Upper lobe of left lung (tissue), 6 donors: ENCODE data around the gene MGAM2. TPM values are rescaled to one million over a fixed set of nuclear protein-coding genes. Genes with fewer than 3 reads are reported as not detected.

ENCODE experiments used
- ATAC-seq, 2 donors: fragments of 200-7000 bp; cut with Tn5 transposase; one replicate each; pipeline ENCODE4 v1.9.1; 2022; ENCODE audit warnings: mild to moderate bottlenecking in 2 of 2, moderate library complexity in 2 of 2; ENCODE audit not compliant: low FRiP score in 2 of 2
- DNase-seq, 2 donors: peaks; one replicate each; pipeline ENCODE4 v3.0.0-alpha.2; 2019 to 2020
- H3K27ac ChIP-seq, 4 donors: fragments of 200-600 bp; sonication (generic); one replicate each; pipeline ENCODE4 v1.5.1; 2016 to 2019
- H3K27me3 ChIP-seq, 4 donors: fragments of 200-600 bp; sonication (generic); one replicate each; pipeline ENCODE4 v1.5.1; 2017 to 2019
- H3K36me3 ChIP-seq, 4 donors: fragments of 200-600 bp; sonication (generic); one replicate each; pipeline ENCODE4 v1.5.1; 2016 to 2019
- H3K4me1 ChIP-seq, 4 donors: fragments of 200-600 bp; sonication (generic); one replicate each; pipeline ENCODE4 v1.5.1; 2018 to 2019
- H3K4me3 ChIP-seq, 4 donors: fragments of 200-600 bp; sonication (generic); one replicate each; pipeline ENCODE4 v1.5.1; 2017 to 2019; ENCODE audit warnings: mild to moderate bottlenecking in 2 of 4, moderate library complexity in 1 of 4
- H3K9me3 ChIP-seq, 4 donors: fragments of 200-600 bp; sonication (generic); one replicate each; pipeline ENCODE4 v1.5.1; 2018 to 2019
- CTCF ChIP-seq, 6 experiments: fragments of 450-650 bp in 4 of 6; fragments of 200-600 bp in 2 of 6; sonication (generic) in 2 of 6; IDR thresholded peaks; one replicate each; pipeline ENCODE4 v1.5.1; 2016 to 2019; ENCODE audit warnings: antibody characterized with exemption in 6 of 6
- EP300 ChIP-seq, 4 donors: sonication (generic); formaldehyde crosslinking; IDR thresholded peaks; one replicate each; pipeline ENCODE4 v1.5.1; 2017; ENCODE audit warnings: antibody characterized with exemption in 4 of 4, control low read depth in 2 of 4
- POLR2A ChIP-seq, 4 donors: fragments of 450-650 bp; IDR thresholded peaks; one replicate each; pipeline ENCODE4 v1.5.1; 2016 to 2017; ENCODE audit warnings: antibody characterized with exemption in 4 of 4, mild to moderate bottlenecking in 2 of 4
- POLR2AphosphoS5 ChIP-seq, 2 donors: sonication (generic); formaldehyde crosslinking; IDR thresholded peaks; one replicate each; pipeline ENCODE4 v1.5.1; 2017; ENCODE audit warnings: antibody characterized with exemption in 2 of 2
- WGBS, 2 donors: methylation state at CpG; one replicate each; pipeline ENCODE4 v1.1.5; 2017 to 2018; 5-methylcytosine and 5-hydroxymethylcytosine counted together
- total RNA-seq, 6 donors: library from RNA; depleted of rRNA in 4 of 6; stranded (reverse); fragments of >200 nt in 4 of 6; gene quantifications; one replicate each; pipeline versions ENCODE4 v1.1.0 to v1.2.1, GENCODE V29; 2016 to 2021
- donor health status: DM: no; HTN: no; CAD: no; lungs with moderate emphysema.
- donor health status: DM: no; HTN: yes; CAD: no; lungs with severe emphysema.

Gene MGAM2
- total RNA-seq, 6 donors from 2014 or later = 0.43 to 1.6 (median 0.63) TPM

- H3K9me3 ChIP-seq = no peaks in the 10 kb centered on the region
- TF ChIP-seq CTCF (IDR thresholded peaks at IDR 0.05) = no peak
- TF ChIP-seq POLR2A (IDR thresholded peaks at IDR 0.05) = no peak
- TF ChIP-seq POLR2AphosphoS5 (IDR thresholded peaks at IDR 0.05) = no peak
- no peak for TF ChIP-seq EP300 (IDR thresholded peaks at IDR 0.05)
- H3K4me3 ChIP-seq = no peak overlapping the region
- no peak overlapping the region for H3K27ac ChIP-seq
- no peaks in the 10 kb centered on the region for H3K27me3 ChIP-seq
- 74 to 79% methylated on average over 1 of the region's 1 CpG for WGBS, 2 donors
- no peaks in the 10 kb centered on the region for H3K4me1 ChIP-seq
- ATAC-seq (no peak), DNase-seq (no peak)
- H3K36me3 ChIP-seq = no peaks in the 10 kb centered on the region
Measured at GRCh38 chr7:142150356-142150755, 38.8 kb downstream of the MGAM2 start.

DNA sequence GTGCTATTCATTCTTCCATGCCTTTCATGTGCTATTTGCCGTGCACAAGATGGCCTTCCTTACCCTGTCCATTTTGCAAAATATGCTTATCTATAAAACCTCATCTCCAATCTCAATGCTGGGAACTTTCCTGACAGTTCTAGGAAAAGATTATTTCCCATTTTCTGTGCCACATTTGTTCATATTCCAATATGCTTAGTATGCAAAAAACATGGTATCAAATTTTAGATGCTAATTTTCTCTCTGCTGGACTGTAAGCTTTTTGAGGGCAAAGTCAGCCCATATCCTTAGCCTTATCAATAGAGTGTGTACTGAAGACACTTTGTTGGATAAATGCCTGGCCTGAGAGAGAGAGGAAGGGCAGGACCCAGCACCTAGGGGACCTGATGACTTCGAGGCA is 39.4 kb downstream of the MGAM2 start:
- Histone ChIP-seq H3K9me3 (no peaks in the 10 kb centered on the region), H3K4me1 (no peaks in the 10 kb centered on the region), H3K27ac (no peak overlapping the region), H3K27me3 (no peaks in the 10 kb centered on the region), H3K4me3 (no peak overlapping the region), H3K36me3 (no peaks in the 10 kb centered on the region)
- WGBS, 2 donors = 81 to 90% methylated on average over 2 of the region's 2 CpGs
- TF ChIP-seq POLR2A (IDR thresholded peaks at IDR 0.05) (no peak), CTCF (IDR thresholded peaks at IDR 0.05) (no peak), POLR2AphosphoS5 (IDR thresholded peaks at IDR 0.05) (no peak), EP300 (IDR thresholded peaks at IDR 0.05) (no peak)
- ATAC-seq (no peak), DNase-seq (no peak)

GRCh38 chr7:142152076-142152475 is 40.6 kb downstream of the MGAM2 start:
- H3K27ac ChIP-seq = no peak overlapping the region
- ATAC-seq (no peak), DNase-seq (no peak)
- no peak for TF ChIP-seq POLR2AphosphoS5 (IDR thresholded peaks at IDR 0.05)
- no peak for TF ChIP-seq EP300 (IDR thresholded peaks at IDR 0.05)
- WGBS, 2 donors = 39 to 62% methylated on average over 1 of the region's 1 CpG
- H3K36me3 ChIP-seq = no peaks in the 10 kb centered on the region
- H3K27me3 ChIP-seq = no peaks in the 10 kb centered on the region
- no peaks in the 10 kb centered on the region for H3K4me1 ChIP-seq
- no peak overlapping the region for H3K4me3 ChIP-seq
- no peaks in the 10 kb centered on the region for H3K9me3 ChIP-seq

DNA sequence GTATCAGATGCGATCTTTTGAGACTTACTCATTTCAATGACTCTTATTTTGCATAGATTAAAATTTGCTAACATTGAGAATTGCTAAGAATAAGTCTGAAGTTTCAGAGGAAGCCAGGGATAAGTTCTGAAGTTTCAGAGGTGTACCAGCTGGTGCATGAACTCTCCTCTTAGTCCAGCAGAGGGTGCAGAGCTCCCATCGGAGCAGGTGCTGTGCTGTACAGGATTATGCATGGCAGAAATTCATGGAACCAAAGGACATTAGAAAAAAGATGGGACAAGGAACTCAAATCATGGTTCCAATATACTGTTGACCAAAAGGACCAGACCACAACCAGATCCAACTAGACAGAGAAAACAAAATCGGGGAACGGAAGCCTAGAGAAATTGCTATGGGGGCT is 41.9 kb downstream of the MGAM2 start:
- ATAC-seq = peak in 1 of 2 donors; percentile 61
- Histone ChIP-seq H3K4me3 (no peak overlapping the region), H3K27me3 (no peaks in the 10 kb centered on the region), H3K4me1 (no peaks in the 10 kb centered on the region), H3K36me3 (no peaks in the 10 kb centered on the region), H3K27ac (no peak overlapping the region), H3K9me3 (no peaks in the 10 kb centered on the region)
- 79 to 82% methylated on average over 4 of the region's 4 CpGs for WGBS, 2 donors
- DNase-seq = no peak
- TF ChIP-seq EP300 (IDR thresholded peaks at IDR 0.05) (no peak), CTCF (IDR thresholded peaks at IDR 0.05) (peak in 3 of 6 experiments; percentile 14 to 27 (median 19))

DNA sequence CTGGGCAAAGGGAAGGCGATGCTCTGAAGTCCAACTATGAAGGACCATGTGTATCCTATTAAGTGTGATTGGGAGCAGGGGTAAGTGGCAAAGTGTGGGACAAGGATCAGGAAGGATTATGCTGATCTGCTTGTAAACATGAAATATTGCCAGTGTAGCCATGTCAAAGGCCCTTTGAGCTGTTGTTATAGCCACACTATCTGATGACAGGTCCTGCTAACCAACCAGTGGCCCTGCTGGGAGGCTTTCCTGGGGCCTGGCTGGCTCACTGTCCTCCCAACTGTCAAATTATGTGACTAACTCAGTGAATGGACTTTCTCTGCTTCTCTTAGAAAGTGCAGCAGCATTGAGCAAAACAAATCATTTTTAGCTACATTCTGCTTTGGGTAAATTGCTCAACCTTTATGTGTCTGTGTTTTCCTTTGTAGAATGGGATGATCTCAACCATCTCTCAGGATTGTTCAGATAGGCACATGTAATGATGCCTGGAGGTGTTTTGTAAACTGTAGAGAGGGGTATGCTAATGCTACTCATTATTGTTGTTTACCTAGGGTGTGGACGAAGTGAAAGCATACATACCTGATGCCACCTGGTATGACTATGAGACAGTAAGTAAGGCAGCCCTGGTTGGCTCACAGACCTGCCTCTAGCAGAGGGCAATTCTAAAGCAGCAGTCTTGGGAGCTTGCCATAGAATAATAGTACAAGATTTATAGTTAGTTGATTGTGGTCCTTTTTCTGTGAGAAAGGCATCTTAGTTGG is 47.4 kb downstream of the MGAM2 start:
- H3K27me3 ChIP-seq = no peaks in the 10 kb centered on the region
- H3K27ac ChIP-seq = no peak overlapping the region
- WGBS, 2 donors = 67 to 79% methylated on average over 2 of the region's 2 CpGs
- no peaks in the 10 kb centered on the region for H3K4me1 ChIP-seq
- no peak overlapping the region for H3K4me3 ChIP-seq
- DNase-seq (no peak), ATAC-seq (no peak)
- H3K9me3 ChIP-seq = no peaks in the 10 kb centered on the region
- TF ChIP-seq CTCF (IDR thresholded peaks at IDR 0.05) = no peak
- no peaks in the 10 kb centered on the region for H3K36me3 ChIP-seq
